ENCODE measurements around the gene TMEM200A.

GRCh38 chr6:130377371-130377770, 11.6 kb downstream of the TMEM200A start:
- no peak for TF ChIP-seq CTCF (IDR thresholded peaks at IDR 0.05)
- no peak for TF ChIP-seq POLR2A (IDR thresholded peaks at IDR 0.05)
